Measurements from ENCODE around the gene TULP4.

The TULP4 gene

GRCh38 chr6:158518191-158519127, 206.2 kb downstream of the TULP4 start (continued):
- TF ChIP-seq ZBTB44 (tag by site-specific recombination; IDR thresholded peaks at IDR 0.05) = no peak
- TF ChIP-seq ZNF2 (tag by site-specific recombination; IDR thresholded peaks at IDR 0.05) = 0 out of 2 replicates have a peak, but pooled peaks have one; percentile 38
- TF ChIP-seq ZNF514 (tag by site-specific recombination; IDR thresholded peaks at IDR 0.05) = no peak
- TF ChIP-seq KLF1 (tag by site-specific recombination; IDR thresholded peaks at IDR 0.05) = no peak
- TF ChIP-seq BCL6B (tag by site-specific recombination; IDR thresholded peaks at IDR 0.05) = no peak
- peak; percentile 35 for TF ChIP-seq ZNF654 (tag by site-specific recombination; IDR thresholded peaks at IDR 0.05; ENCODE audit: low read depth)
- no peak for TF ChIP-seq ZNF677 (tag by site-specific recombination; IDR thresholded peaks at IDR 0.05)
- TF ChIP-seq ZNF416 (tag by site-specific recombination; IDR thresholded peaks at IDR 0.05) = no peak
- peak; percentile 91 for TF ChIP-seq OSR2 (tag by site-specific recombination; IDR thresholded peaks at IDR 0.05)
- no peak for TF ChIP-seq ZNF580 (tag by site-specific recombination; IDR thresholded peaks at IDR 0.05)
- peak; percentile 92 for TF ChIP-seq ZBTB20 (tag by site-specific recombination; IDR thresholded peaks at IDR 0.05)
- TF ChIP-seq TSHZ1 (tag by site-specific recombination; IDR thresholded peaks at IDR 0.05; ENCODE audit: borderline replicate concordance) = no peak
- TF ChIP-seq ZNF248 (tag by site-specific recombination; IDR thresholded peaks at IDR 0.05) = no peak
- TF ChIP-seq MZF1 (tag by site-specific recombination; IDR thresholded peaks at IDR 0.05; ENCODE audit: borderline replicate concordance) = peak; percentile 86; the same call in 1 of the 2 replicates
- TF ChIP-seq ZNF266 (tag by site-specific recombination; IDR thresholded peaks at IDR 0.05; ENCODE audit: low read depth) = no peak
- peak; percentile 55; the same call in 1 of the 2 replicates for TF ChIP-seq SCRT2 (tag by site-specific recombination; IDR thresholded peaks at IDR 0.05)
- no peak for TF ChIP-seq ZNF354C (tag by site-specific recombination; IDR thresholded peaks at IDR 0.05; ENCODE audit: borderline replicate concordance, low read depth)
- TF ChIP-seq GLI2 (tag by site-specific recombination; IDR thresholded peaks at IDR 0.05; ENCODE audit: borderline replicate concordance, low read depth) = no peak
- 0 out of 2 replicates have a peak, but pooled peaks have one; percentile 33 for TF ChIP-seq CTCF (tag by site-specific recombination; IDR thresholded peaks at IDR 0.05)
- TF ChIP-seq GLIS2 (tag by site-specific recombination; IDR thresholded peaks at IDR 0.05) = peak; percentile 58; the same call in 1 of the 2 replicates
- no peak for TF ChIP-seq ZNF488 (tag by site-specific recombination; IDR thresholded peaks at IDR 0.05)
- peak; percentile 30; the same call in 1 of the 2 replicates for TF ChIP-seq ZNF501 (tag by site-specific recombination; IDR thresholded peaks at IDR 0.05)
- no peak for TF ChIP-seq ZNF16 (tag by site-specific recombination; IDR thresholded peaks at IDR 0.05; ENCODE audit: low read depth)
- TF ChIP-seq ZNF530 (tag by site-specific recombination; IDR thresholded peaks at IDR 0.05; ENCODE audit: low read depth) = no peak
- peak; percentile 55; the same call in 1 of the 2 replicates for TF ChIP-seq PRDM10 (tag by site-specific recombination; IDR thresholded peaks at IDR 0.05)

All from HEK293 (cell line).